Measurements from ENCODE around the gene BUB3.

BUB3 gene

GRCh38 chr10:123132576-123133477, 21.4 kb upstream of the BUB3 start:
- no peak for TF ChIP-seq EZH2phosphoT487 (IDR thresholded peaks at IDR 0.05; ENCODE audit: borderline replicate concordance)
- TF ChIP-seq, protein P1, sequence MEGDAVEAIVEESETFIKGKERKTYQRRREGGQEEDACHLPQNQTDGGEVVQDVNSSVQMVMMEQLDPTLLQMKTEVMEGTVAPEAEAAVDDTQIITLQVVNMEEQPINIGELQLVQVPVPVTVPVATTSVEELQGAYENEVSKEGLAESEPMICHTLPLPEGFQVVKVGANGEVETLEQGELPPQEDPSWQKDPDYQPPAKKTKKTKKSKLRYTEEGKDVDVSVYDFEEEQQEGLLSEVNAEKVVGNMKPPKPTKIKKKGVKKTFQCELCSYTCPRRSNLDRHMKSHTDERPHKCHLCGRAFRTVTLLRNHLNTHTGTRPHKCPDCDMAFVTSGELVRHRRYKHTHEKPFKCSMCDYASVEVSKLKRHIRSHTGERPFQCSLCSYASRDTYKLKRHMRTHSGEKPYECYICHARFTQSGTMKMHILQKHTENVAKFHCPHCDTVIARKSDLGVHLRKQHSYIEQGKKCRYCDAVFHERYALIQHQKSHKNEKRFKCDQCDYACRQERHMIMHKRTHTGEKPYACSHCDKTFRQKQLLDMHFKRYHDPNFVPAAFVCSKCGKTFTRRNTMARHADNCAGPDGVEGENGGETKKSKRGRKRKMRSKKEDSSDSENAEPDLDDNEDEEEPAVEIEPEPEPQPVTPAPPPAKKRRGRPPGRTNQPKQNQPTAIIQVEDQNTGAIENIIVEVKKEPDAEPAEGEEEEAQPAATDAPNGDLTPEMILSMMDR (conservative IDR thresholded peaks at IDR 0.05; ENCODE audit: low read length), result peak; percentile 92
- no peaks in the 10 kb centered on the region for H3K9me2 ChIP-seq (replicated peaks; ENCODE audit: low read depth, low read length)
- H3K4me1 ChIP-seq (ENCODE audit: insufficient read depth, low read length, poor library complexity, severe bottlenecking), result peaks cover 7% of the 10 kb centered on the region
- no peak overlapping the region for H3K9ac ChIP-seq (ENCODE audit: low read depth, low read length, poor library complexity, severe bottlenecking)
- H3K4me2 ChIP-seq (ENCODE audit: low read depth, low read length, poor library complexity, severe bottlenecking), result peak overlapping the region; percentile 69
- H3K27me3 ChIP-seq (ENCODE audit: insufficient read depth, low read length, poor library complexity, severe bottlenecking), result no peaks in the 10 kb centered on the region
- no peaks in the 10 kb centered on the region for H3F3A ChIP-seq (ENCODE audit: low read depth)
- H3K4me3 ChIP-seq (ENCODE audit: low read length, poor library complexity, severe bottlenecking), result peak overlapping the region; percentile 60
- no peaks in the 10 kb centered on the region for H4K20me1 ChIP-seq (ENCODE audit: insufficient read depth, low read length, poor library complexity, severe bottlenecking)
- peak overlapping the region; percentile 97 for H2AFZ ChIP-seq (ENCODE audit: low read length)
- no peaks in the 10 kb centered on the region for H3K9me3 ChIP-seq (ENCODE audit: insufficient read depth, low read depth, low read length)
- no peaks in the 10 kb centered on the region for H3K79me2 ChIP-seq (ENCODE audit: insufficient read depth, low read length)
- no peaks in the 10 kb centered on the region for H3K36me3 ChIP-seq (ENCODE audit: insufficient read depth, low read length)

GRCh38 chr10:123133541-123134342, 20.5 kb upstream of the BUB3 start:
- Histone ChIP-seq H3K79me2 (ENCODE audit: insufficient read depth, low read length) (no peaks in the 10 kb centered on the region), H3K27me3 (ENCODE audit: insufficient read depth, low read length, poor library complexity, severe bottlenecking) (no peaks in the 10 kb centered on the region), H4K20me1 (ENCODE audit: insufficient read depth, low read length, poor library complexity, severe bottlenecking) (no peaks in the 10 kb centered on the region), H3K4me1 (ENCODE audit: insufficient read depth, low read length, poor library complexity, severe bottlenecking) (peaks cover 7% of the 10 kb centered on the region), H3K9me3 (ENCODE audit: insufficient read depth, low read depth, low read length) (no peaks in the 10 kb centered on the region), H3K9ac (ENCODE audit: low read depth, low read length, poor library complexity, severe bottlenecking) (no peak overlapping the region), H3K4me3 (ENCODE audit: low read length, poor library complexity, severe bottlenecking) (no peak overlapping the region), H3K9me2 (replicated peaks; ENCODE audit: low read depth, low read length) (no peaks in the 10 kb centered on the region), H3K36me3 (ENCODE audit: insufficient read depth, low read length) (no peaks in the 10 kb centered on the region), H3F3A (ENCODE audit: low read depth) (no peaks in the 10 kb centered on the region), H2AFZ (ENCODE audit: low read length) (peak overlapping the region; percentile 97; the same call in 1 of the 2 replicates), H3K4me2 (ENCODE audit: low read depth, low read length, poor library complexity, severe bottlenecking) (peak overlapping the region; percentile 69)
- TF ChIP-seq EZH2phosphoT487 (IDR thresholded peaks at IDR 0.05; ENCODE audit: borderline replicate concordance), result no peak
- TF ChIP-seq, protein P1 (conservative IDR thresholded peaks at IDR 0.05; ENCODE audit: low read length), result no peak

DNA sequence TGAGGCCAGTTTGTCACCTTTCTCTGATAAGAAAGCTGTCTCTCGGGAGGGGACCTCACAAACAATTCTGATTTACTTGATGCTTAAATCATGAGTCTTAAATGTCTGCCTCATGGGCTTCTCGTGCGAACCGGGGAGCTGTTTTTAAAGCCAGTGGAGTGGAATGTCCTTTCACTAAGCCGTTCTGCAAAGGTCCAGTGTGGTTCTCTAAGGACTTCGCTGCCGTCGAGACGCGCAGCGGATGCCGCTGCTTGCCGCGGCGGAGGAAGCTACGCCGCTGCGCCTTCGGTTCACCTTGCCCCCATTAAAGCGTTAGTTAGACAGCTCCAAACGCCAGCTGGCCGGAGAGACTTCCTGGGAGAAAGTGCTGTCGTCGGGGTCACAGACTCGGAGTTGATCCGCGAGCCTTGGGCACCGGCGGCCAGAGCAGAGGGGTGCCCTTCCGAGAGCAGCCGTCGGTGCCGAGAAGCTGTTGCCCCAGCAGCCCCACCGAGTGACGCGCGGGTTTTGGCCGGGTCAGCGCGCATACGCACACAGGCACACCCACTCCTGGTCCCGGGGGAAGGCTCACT, 19.8 kb upstream of the BUB3 start:
- Histone ChIP-seq H3K9me3 (ENCODE audit: insufficient read depth, low read depth, low read length) (no peaks in the 10 kb centered on the region), H3K4me1 (ENCODE audit: insufficient read depth, low read length, poor library complexity, severe bottlenecking) (peaks cover 7% of the 10 kb centered on the region), H2AFZ (ENCODE audit: low read length) (no peak overlapping the region), H3K79me2 (ENCODE audit: insufficient read depth, low read length) (no peaks in the 10 kb centered on the region), H4K20me1 (ENCODE audit: insufficient read depth, low read length, poor library complexity, severe bottlenecking) (no peaks in the 10 kb centered on the region), H3K4me2 (ENCODE audit: low read depth, low read length, poor library complexity, severe bottlenecking) (no peak overlapping the region), H3K9me2 (replicated peaks; ENCODE audit: low read depth, low read length) (no peaks in the 10 kb centered on the region), H3K9ac (ENCODE audit: low read depth, low read length, poor library complexity, severe bottlenecking) (no peak overlapping the region), H3K27me3 (ENCODE audit: insufficient read depth, low read length, poor library complexity, severe bottlenecking) (no peaks in the 10 kb centered on the region), H3K36me3 (ENCODE audit: insufficient read depth, low read length) (no peaks in the 10 kb centered on the region), H3F3A (ENCODE audit: low read depth) (no peaks in the 10 kb centered on the region), H3K4me3 (ENCODE audit: low read length, poor library complexity, severe bottlenecking) (no peak overlapping the region)
- TF ChIP-seq, protein P1 (conservative IDR thresholded peaks at IDR 0.05; ENCODE audit: low read length), result no peak
- no peak for TF ChIP-seq EZH2phosphoT487 (IDR thresholded peaks at IDR 0.05; ENCODE audit: borderline replicate concordance)
